H1 (cell line): ENCODE results near the gene LONP2. TPM values are rescaled to one million over a fixed set of nuclear protein-coding genes. Genes with fewer than 3 reads are reported as not detected.

Source experiments
- E2F6 ChIP-seq: IDR thresholded peaks from 2 replicates; pipeline ENCODE4 v1.6.1; 2012; ENCODE audit warnings: inconsistent platforms
- EZH2 ChIP-seq: fragments of 200-600 bp; sonication (generic); IDR thresholded peaks from 2 replicates; pipeline ENCODE4 v1.7.1; 2012; ENCODE audit warnings: low read depth, mild to moderate bottlenecking, moderate library complexity, low read length, inconsistent platforms; ENCODE audit not compliant: severe bottlenecking
- KDM1A ChIP-seq: fragments of 200-600, 300-600 bp; sonication (generic); IDR thresholded peaks from 2 replicates; pipeline ENCODE4 v1.7.1; 2016; ENCODE audit warnings: mild to moderate bottlenecking, low read length, borderline replicate concordance
- RFX5 ChIP-seq: IDR thresholded peaks from 2 replicates; pipeline ENCODE4 v1.6.1; 2011; ENCODE audit warnings: low read depth, low read length, improper control_type of control experiment, borderline replicate concordance
- RXRA ChIP-seq: IDR thresholded peaks from 2 replicates; pipeline ENCODE4 v1.6.1; 2011; ENCODE audit warnings: low read depth, mild to moderate bottlenecking, low read length, moderate library complexity; ENCODE audit not compliant: insufficient read depth
- polyA plus RNA-seq, 7 experiments: library from polyadenylated mRNA; depleted of rRNA in 3 of 7; stranded (reverse) in 5 of 7; unstranded in 2 of 7; fragments of >200 nt in 5 of 7; fragments of 200-250 nt in 2 of 7; gene quantifications; 1 replicate in 5 of 7; 2 replicates in 1 of 7; 4 replicates in 1 of 7; pipeline versions ENCODE4 v1.2.1 to v1.2.3, GENCODE V29; 2011 to 2013; ENCODE audit warnings: missing spikeins in 2 of 7, mixed read lengths in 2 of 7
- total RNA-seq: library from RNA; stranded (reverse); fragmentation: NEBNext Ultra II Directional; extraction: Animal tissue kit (Norgen Biotek cat#: 25700); gene quantifications from 2 replicates; pipeline ENCODE4 v1.2.1, GENCODE V29; 2021

Gene LONP2
- total and polyA plus RNA-seq, 2 of the 8 experiments (the other 6 are each of a cell fraction or from before 2014, with no cell fraction given): 8.1 to 23.1 TPM

- no peak for TF ChIP-seq KDM1A
- no peak for TF ChIP-seq EZH2
- TF ChIP-seq RFX5: no peak
- no peak for TF ChIP-seq E2F6
- no peak for TF ChIP-seq RXRA
Measured at GRCh38 chr16:48232493-48233040, 11.5 kb upstream of the LONP2 start (continued).
